Measurements from ENCODE around the gene FKTN.

- no peak for TF ChIP-seq CTCF (IDR thresholded peaks at IDR 0.05; ENCODE audit: insufficient read depth, low read depth, low read length)
- no peak for TF ChIP-seq EZH2 (IDR thresholded peaks at IDR 0.05; ENCODE audit: insufficient read depth, low read length)
Measured at GRCh38 chr9:105639936-105640335, 82.0 kb downstream of the FKTN start.
